GM12878 (cell line): ENCODE results near the gene HELZ.

Experiments used
- CHD4 ChIP-seq: fragments of 200-600 bp; sonication (generic); IDR thresholded peaks from 2 replicates; pipeline ENCODE4 v1.6.1; 2016; ENCODE audit warnings: mild to moderate bottlenecking
- CTCF ChIP-seq, 3 experiments: IDR thresholded peaks in 2 of 3; conservative IDR thresholded peaks in 1 of 3; 2 replicates each; pipeline ENCODE4 v1.5.1; 2011; ENCODE audit warnings: low read depth in 3 of 3, low read length in 3 of 3, mild to moderate bottlenecking in 3 of 3, control low read depth in 2 of 3, moderate library complexity in 2 of 3, inconsistent platforms in 1 of 3, mixed read lengths in 1 of 3; ENCODE audit not compliant: control insufficient read depth in 2 of 3, insufficient read depth in 1 of 3; ENCODE audit errors: extremely low read depth in 1 of 3
- EED ChIP-seq: sonication (generic); IDR thresholded peaks from 2 replicates; pipeline ENCODE4 v1.6.1; 2016; ENCODE audit warnings: antibody characterized with exemption, low read depth
- EP300 ChIP-seq, 2 experiments: fragments of 150-350 bp in 1 of 2; IDR thresholded peaks; 2 replicates each; pipeline ENCODE4 v1.6.1; 2011 to 2012; ENCODE audit warnings: low read depth in 2 of 2, low read length in 2 of 2, borderline replicate concordance in 1 of 2, improper control_type of control experiment in 1 of 2, inconsistent platforms in 1 of 2; ENCODE audit not compliant: control insufficient read depth in 1 of 2
- GABPA ChIP-seq: IDR thresholded peaks from 2 replicates; pipeline ENCODE4 v1.6.1; 2014; ENCODE audit warnings: antibody characterized with exemption, low read depth, mild to moderate bottlenecking, inconsistent platforms
- POLR2A ChIP-seq: IDR thresholded peaks from 2 replicates; pipeline ENCODE4 v1.6.1; 2011; ENCODE audit warnings: low read depth, mild to moderate bottlenecking, low read length
- ZNF217 ChIP-seq: fragments of 450-650 bp; IDR thresholded peaks from 2 replicates; pipeline ENCODE4 v1.6.1; 2017; ENCODE audit warnings: antibody characterized with exemption, mild to moderate bottlenecking
- TF ChIP-seq, protein P1 (sequence below): IDR thresholded peaks from 2 replicates; pipeline ENCODE4 v1.6.1; 2011; ENCODE audit warnings: low read depth, mild to moderate bottlenecking, low read length, moderate library complexity, borderline replicate concordance; ENCODE audit errors: extremely low read depth
- TF ChIP-seq, protein P2 (sequence below): IDR thresholded peaks from 2 replicates; pipeline ENCODE4 v1.6.1; 2012; ENCODE audit warnings: low read depth, low read length, improper control_type of control experiment
- TF ChIP-seq, protein P3 (sequence below): fragments of 450-650 bp; IDR thresholded peaks from 2 replicates; pipeline ENCODE4 v1.6.1; 2017; ENCODE audit warnings: mild to moderate bottlenecking
- TF ChIP-seq, protein P4 (sequence below): fragments of 450-650 bp; formaldehyde crosslinking; IDR thresholded peaks from 2 replicates; pipeline ENCODE4 v1.4.0; 2020; ENCODE audit warnings: mild to moderate bottlenecking, moderate library complexity

DNA sequence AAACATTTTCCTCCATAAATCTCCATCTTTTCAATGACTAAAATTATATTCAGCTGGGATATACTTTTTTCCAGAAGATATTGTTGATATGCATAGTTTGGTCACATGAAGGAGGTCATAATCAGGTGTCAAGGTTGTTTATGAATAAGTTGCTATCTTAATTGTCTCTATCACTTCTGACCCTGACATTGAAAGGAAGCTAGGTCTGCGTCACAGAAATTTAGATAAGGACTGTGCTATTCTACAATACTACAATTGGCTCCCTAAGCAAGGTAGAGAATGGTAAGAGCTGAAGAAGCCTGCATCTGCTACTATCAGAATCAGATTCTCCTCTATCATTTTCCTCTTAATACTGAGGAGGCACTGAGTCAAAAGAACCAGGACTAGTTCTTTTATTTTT lies 133.2 kb downstream of the HELZ start:
- TF ChIP-seq CTCF (IDR thresholded peaks at IDR 0.05 in 2 of 3, conservative IDR thresholded peaks at IDR 0.05 in 1 of 3; ENCODE audit: control insufficient read depth in 2 of 3, extremely low read depth in 1 of 3, insufficient read depth in 1 of 3, low read depth in 3 of 3, low read length in 3 of 3), result no peak
- no peak for TF ChIP-seq ZNF217
- TF ChIP-seq, protein P1, sequence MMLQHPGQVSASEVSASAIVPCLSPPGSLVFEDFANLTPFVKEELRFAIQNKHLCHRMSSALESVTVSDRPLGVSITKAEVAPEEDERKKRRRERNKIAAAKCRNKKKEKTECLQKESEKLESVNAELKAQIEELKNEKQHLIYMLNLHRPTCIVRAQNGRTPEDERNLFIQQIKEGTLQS, result no peak
- TF ChIP-seq POLR2A, result no peak
- TF ChIP-seq, protein P2, sequence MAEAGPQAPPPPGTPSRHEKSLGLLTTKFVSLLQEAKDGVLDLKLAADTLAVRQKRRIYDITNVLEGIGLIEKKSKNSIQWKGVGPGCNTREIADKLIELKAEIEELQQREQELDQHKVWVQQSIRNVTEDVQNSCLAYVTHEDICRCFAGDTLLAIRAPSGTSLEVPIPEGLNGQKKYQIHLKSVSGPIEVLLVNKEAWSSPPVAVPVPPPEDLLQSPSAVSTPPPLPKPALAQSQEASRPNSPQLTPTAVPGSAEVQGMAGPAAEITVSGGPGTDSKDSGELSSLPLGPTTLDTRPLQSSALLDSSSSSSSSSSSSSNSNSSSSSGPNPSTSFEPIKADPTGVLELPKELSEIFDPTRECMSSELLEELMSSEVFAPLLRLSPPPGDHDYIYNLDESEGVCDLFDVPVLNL, result no peak
- TF ChIP-seq, protein P3, sequence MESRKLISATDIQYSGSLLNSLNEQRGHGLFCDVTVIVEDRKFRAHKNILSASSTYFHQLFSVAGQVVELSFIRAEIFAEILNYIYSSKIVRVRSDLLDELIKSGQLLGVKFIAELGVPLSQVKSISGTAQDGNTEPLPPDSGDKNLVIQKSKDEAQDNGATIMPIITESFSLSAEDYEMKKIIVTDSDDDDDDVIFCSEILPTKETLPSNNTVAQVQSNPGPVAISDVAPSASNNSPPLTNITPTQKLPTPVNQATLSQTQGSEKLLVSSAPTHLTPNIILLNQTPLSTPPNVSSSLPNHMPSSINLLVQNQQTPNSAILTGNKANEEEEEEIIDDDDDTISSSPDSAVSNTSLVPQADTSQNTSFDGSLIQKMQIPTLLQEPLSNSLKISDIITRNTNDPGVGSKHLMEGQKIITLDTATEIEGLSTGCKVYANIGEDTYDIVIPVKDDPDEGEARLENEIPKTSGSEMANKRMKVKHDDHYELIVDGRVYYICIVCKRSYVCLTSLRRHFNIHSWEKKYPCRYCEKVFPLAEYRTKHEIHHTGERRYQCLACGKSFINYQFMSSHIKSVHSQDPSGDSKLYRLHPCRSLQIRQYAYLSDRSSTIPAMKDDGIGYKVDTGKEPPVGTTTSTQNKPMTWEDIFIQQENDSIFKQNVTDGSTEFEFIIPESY, result no peak
- no peak for TF ChIP-seq EED
- TF ChIP-seq GABPA, result no peak
- TF ChIP-seq CHD4, result no peak
- TF ChIP-seq, protein P4, sequence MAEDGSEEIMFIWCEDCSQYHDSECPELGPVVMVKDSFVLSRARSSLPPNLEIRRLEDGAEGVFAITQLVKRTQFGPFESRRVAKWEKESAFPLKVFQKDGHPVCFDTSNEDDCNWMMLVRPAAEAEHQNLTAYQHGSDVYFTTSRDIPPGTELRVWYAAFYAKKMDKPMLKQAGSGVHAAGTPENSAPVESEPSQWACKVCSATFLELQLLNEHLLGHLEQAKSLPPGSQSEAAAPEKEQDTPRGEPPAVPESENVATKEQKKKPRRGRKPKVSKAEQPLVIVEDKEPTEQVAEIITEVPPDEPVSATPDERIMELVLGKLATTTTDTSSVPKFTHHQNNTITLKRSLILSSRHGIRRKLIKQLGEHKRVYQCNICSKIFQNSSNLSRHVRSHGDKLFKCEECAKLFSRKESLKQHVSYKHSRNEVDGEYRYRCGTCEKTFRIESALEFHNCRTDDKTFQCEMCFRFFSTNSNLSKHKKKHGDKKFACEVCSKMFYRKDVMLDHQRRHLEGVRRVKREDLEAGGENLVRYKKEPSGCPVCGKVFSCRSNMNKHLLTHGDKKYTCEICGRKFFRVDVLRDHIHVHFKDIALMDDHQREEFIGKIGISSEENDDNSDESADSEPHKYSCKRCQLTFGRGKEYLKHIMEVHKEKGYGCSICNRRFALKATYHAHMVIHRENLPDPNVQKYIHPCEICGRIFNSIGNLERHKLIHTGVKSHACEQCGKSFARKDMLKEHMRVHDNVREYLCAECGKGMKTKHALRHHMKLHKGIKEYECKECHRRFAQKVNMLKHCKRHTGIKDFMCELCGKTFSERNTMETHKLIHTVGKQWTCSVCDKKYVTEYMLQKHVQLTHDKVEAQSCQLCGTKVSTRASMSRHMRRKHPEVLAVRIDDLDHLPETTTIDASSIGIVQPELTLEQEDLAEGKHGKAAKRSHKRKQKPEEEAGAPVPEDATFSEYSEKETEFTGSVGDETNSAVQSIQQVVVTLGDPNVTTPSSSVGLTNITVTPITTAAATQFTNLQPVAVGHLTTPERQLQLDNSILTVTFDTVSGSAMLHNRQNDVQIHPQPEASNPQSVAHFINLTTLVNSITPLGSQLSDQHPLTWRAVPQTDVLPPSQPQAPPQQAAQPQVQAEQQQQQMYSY (CRISPR knock-in tag), result no peak
- TF ChIP-seq EP300 (IDR thresholded peaks at IDR 0.05; ENCODE audit: borderline replicate concordance in 1 of 2, control insufficient read depth in 1 of 2, low read depth in 2 of 2, low read length in 2 of 2), result no peak
